SH-SY5Y (cell line): Measurements from ENCODE around the gene ADAM15.

Source experiments
- GATA2 ChIP-seq: IDR thresholded peaks from 2 replicates; pipeline ENCODE4 v1.6.1; 2011; ENCODE audit warnings: mild to moderate bottlenecking, low read depth, low read length
- GATA3 ChIP-seq: IDR thresholded peaks from 2 replicates; pipeline ENCODE4 v1.6.1; 2011; ENCODE audit warnings: low read depth, mild to moderate bottlenecking, low read length, moderate library complexity

DNA sequence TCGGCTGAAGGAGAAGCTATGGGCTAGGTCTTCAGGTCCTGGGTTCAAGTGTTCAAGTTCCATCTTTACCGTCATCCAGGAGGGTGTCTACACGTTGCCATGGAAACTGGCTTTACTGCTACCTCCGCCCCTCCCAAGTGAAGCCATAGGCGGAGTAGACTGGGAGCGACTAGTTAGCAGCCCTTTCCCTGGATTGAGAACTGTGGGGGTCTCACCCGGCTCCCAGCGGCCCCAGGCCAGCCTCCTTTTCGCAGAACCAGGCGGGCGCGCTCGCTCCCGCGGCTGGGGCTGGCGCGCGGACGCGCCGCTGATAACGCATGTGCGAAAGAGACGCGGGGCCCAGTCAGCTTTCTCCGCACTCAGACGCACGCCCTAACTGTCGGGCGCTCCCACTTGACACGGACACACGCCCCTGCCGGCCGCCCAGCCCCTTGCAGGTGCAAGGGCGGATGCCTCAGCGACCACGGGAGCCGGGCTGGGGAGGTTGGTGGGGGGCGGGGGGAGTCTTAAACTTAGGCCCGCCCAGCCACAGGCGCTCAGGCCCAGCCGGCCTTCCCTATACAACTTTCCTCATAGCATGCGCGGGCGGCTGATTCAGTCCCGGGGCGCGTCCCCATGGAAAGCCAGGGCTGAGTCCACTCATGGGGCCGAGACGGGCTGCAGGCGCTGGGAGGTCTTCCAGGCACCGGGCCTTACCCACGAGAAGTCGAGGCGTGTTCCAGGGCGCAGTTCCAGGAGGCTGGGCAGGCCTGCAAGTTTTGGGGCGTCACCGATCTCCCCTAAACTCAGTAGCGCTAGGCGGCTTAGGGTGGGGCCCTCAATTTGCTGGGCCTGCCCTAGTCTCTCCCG is 19.8 kb downstream of the ADAM15 start:
- TF ChIP-seq GATA3: no peak
- TF ChIP-seq GATA2: peak; percentile 65; the same call in 1 of the 2 replicates
